ENCODE measurements around the gene MAN1A1.
"Not testable (repeated sequence)": the region's sequence is repeated elsewhere in the genome, so short reads cannot be mapped to it uniquely, and the experiment has no call there.

MAN1A1 gene

GRCh38 chr6:119349361-119350201 lies at the start of gene MAN1A1:
Gene MAN1A1, minus strand, starts transcription at chr6:119349761. Its CDS starts 696 bp downstream, at chr6:119349065.
- peak; percentile 83 for DNase-seq (ENCODE audit: low read depth)

DNA sequence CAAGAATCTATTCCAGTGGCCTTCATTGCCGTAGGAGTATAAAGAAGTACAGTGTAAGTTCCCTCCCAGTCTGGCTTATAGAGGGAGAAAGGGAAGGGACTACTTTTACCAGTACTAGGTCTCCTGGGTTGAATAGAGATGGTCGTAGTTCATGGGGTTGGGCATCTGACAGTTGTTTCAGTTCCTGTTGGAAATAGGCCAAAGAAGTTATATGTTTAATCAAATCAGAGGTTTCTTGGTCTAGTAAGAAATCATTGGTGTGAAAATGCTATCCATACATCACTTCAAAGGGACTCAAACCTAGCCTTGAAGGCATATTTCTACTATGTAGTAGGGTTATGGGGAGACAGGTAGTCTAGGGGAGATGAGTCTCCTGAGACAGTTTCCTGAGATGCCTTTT lies 45.6 kb upstream of the MAN1A1 start:
- no peak for DNase-seq (ENCODE audit: low read depth)

DNA sequence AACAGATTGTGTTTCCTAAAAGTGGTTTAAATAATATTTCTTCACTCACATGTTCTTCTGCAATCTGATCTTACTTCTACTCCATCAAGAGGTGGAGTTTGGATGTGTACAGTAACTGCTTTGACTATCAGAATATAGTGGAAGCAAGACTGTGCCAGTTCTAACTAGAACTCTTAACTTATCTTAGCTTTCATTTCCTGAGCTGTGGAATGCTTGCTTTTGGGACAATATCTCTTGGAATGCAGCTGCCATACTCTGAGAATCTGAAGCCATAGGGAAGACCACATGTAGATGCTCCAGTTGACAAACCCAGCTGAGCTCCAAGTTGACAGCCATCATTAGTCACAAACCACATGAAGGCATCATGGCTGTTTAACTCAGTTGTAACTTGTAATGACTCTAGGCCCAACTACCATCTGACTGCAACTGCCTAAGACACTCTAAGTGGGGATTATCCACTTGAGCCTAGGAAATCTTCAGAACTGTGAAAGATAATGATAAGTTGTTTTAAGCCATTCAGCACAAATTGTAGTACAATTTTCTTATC lies 40.8 kb upstream of the MAN1A1 start:
- no peak for DNase-seq (ENCODE audit: low read depth)

GRCh38 chr6:119385994-119386393 lies 36.4 kb upstream of the MAN1A1 start:
- DNase-seq (ENCODE audit: low read depth), result no peak

GRCh38 chr6:119384444-119384843 lies 34.9 kb upstream of the MAN1A1 start:
- DNase-seq (ENCODE audit: low read depth), result no peak

GRCh38 chr6:119379809-119380208 lies 30.2 kb upstream of the MAN1A1 start:
- DNase-seq (ENCODE audit: low read depth), result no peak

GRCh38 chr6:119377043-119377442 lies 27.5 kb upstream of the MAN1A1 start:
- DNase-seq (ENCODE audit: low read depth), result not testable (repeated sequence)

DNA sequence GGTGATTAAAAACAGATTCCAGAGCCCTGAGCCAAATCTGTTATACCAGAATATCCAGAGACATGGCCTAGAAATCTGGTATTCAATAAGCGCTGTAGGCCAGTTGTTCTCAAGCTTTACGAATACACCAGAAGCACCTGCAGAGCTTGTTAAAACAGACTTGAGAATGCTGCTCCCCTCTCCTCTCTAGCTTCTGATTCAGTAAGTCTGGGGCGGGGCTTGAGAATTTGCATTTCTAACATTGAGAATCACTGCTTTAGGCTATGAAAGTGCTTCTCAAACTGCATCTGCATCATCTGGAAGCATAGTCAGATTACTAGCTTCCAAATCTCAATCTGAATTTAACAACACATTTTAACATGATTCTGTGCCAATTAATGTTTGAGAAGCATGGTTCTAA lies 20.5 kb upstream of the MAN1A1 start:
- DNase-seq (ENCODE audit: low read depth), result no peak

- DNase-seq (ENCODE audit: low read depth), result no peak
These were observed 19.4 kb upstream of the MAN1A1 start for GRCh38 chr6:119368921-119369320.

DNA sequence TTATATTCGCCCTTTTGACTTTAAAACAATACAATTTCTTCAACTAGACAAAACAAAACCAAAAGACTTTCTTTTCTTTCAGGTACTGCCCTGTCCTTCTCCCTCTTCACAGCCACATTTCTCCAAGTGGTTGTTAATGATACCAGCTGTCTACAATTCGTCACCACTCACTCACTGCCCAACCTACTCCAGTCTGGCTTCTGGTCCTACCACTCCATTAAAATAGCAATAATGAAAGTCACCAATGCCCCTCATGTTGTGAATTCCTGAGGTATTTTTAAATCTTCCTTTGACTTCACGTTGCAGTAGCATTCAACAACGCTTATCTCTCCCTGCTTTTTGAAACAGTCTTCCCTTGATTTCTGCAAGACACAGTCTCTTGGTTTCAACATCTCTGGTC lies 11.6 kb upstream of the MAN1A1 start:
- no peak for DNase-seq (ENCODE audit: low read depth)

GRCh38 chr6:119360262-119360915 lies 10.8 kb upstream of the MAN1A1 start:
- no peak for DNase-seq (ENCODE audit: low read depth)

DNA sequence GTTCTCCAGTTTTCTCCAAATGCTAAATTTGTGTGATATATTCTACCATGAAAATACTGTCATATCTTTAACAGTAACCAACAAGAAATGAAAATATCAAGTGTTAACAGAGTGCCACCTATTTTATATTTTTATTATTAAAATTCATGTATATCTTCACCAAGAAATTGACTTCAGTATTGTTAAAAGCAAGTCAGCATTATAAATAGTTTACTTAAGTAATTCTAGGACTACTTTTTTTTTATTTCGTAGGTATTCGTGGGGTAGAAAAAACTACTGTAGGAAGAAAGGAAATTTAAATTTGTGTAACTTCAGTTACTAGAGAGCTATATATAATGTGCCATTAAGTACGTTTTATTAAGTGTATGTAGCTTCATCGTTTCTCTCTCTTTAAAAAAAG lies 6.3 kb upstream of the MAN1A1 start:
- DNase-seq (ENCODE audit: low read depth), result no peak

DNA sequence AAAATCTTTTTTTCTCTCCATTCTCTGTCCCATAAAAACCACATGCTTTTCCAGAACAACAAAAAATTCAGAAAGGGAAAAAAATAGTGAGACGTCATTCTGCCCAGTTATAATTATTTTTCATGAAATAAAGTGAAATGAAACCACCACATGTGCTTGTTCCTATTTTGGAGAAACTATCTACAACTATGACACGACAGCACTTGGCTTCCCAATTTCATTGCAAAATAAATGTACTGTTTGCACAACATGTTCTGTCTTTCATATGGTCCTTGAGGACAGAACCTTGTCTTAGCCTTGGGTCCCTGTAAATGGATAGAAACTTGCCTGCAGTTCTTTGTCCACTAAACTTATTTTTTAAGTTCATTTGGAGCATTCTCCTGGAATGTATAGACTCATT lies 5.6 kb upstream of the MAN1A1 start:
- no peak for DNase-seq (ENCODE audit: low read depth)

DNA sequence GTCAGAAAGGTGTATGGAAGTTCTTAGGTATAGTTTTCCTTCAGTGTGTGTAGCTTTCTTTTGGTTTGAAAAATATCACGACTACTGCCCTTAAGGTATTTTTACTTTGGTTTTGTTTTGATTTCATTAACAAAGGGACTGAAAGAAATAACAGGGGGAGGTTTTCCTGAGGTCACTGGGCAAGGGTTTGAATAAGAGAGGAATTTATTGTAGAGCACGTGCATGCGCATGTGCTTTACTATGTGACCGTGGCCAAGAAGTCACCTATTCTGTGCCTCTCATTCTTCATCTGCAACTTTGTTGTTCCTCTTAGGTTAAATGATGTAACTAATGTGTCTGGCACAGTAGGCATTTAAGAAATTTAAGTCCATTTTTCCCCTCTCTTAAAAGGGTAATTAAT lies 4.1 kb upstream of the MAN1A1 start:
- DNase-seq (ENCODE audit: low read depth), result no peak

GRCh38 chr6:119352001-119352400 lies 2.4 kb upstream of the MAN1A1 start:
- DNase-seq (ENCODE audit: low read depth), result no peak

GRCh38 chr6:119350952-119351372 lies 1.4 kb upstream of the MAN1A1 start:
- DNase-seq (ENCODE audit: low read depth), result no peak

DNA sequence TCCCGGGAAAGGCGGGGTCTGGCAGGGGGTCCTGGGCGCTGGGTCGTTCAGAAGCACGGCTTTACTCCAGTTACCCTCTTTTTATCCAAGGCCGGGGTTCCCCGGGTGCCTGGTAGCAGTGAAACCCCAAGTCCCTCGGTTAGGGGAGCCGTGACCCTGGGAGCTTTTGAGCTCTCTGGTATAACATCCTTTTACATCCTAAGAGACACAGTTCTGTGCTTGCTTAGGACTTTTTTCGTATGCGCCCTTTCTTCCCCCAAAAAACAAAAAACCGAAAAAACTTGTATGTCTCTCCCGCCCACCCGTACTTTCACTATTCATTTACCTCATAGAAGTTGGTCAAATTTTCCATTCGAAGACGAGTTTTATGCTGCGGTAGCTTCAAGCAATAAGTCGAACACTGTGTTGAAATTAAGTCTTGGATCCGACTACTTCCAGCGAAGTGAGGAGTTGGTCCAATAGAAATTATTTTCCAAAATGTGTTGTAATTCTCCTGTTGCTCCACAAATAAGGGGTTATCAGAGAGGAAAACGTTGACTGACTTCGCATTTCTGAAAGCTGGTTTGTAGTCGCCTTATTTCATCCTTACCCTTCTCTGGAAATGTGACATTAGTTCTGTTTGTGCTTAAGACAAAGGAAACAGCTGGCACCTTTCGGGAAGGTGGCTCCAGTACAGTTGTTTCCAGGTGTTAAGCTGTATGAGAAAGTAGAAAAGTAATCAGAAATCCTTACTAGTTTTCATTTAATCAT lies 816 bp upstream of the MAN1A1 start:
- no peak for DNase-seq (ENCODE audit: low read depth)

DNA sequence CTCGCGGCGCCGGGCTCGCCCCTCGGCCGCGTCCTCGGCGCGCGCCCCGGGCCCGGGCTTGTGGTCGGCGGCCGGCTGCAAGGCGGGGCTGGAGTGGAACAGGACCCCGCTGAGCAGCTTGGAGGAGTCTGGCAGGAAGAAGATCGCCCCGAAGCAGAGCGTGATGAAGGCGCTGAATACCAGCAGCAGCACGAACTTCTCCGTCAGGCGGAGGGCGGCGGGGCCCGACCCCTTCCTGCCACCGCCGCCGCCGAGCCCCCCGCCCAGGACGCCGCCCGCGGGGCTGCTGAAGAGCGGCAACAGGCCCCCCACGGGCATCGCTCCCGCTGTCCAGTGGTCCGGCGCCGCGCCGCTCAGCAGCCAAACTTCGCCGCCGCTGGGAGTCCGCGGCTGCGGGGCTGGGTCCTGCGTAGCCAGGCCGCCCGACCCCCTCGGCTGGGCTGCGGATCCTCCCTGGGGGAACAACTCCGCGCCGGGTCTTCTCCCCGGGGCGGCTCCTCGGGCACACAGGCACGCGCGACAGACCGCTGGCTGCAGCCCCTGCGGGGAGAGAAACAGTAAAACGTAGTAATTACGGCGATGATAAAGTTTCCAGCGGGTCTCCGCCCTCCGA lies 707 bp downstream of the MAN1A1 start:
- peak; percentile 8 for DNase-seq (ENCODE audit: low read depth)

DNA sequence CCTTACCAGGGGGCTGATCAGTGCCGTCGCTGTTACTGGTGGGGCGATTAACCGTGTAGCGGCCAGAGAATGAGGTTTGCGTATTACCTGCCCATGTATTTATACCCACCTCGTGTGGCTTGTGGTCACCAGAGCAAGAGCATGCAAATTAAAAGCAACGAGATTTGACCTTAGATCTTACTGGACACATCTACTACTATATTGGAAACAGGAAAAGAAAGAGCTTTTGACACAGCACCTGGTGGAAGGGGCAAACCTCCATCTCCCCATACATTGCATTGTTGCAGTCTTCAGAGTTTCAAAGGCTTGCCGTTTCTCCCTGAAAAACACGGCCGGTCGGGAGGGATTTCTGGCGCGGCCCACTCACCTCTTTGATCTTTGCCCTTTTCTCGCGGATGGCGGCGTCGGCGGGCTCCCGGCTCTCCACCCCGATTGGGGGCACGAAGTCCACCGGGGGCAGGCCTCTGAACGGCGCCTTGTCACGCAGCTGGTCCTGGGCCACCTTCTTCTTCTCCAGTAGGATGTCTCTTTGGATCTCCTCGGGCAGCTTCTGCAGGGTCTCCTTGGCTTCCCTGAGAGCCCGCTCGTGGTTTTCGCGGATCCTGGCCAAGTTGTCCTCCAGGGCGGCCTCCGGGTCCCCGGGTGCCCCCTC lies 1.3 kb downstream of the MAN1A1 start:
- peak; percentile 18 for DNase-seq (ENCODE audit: low read depth)

DNA sequence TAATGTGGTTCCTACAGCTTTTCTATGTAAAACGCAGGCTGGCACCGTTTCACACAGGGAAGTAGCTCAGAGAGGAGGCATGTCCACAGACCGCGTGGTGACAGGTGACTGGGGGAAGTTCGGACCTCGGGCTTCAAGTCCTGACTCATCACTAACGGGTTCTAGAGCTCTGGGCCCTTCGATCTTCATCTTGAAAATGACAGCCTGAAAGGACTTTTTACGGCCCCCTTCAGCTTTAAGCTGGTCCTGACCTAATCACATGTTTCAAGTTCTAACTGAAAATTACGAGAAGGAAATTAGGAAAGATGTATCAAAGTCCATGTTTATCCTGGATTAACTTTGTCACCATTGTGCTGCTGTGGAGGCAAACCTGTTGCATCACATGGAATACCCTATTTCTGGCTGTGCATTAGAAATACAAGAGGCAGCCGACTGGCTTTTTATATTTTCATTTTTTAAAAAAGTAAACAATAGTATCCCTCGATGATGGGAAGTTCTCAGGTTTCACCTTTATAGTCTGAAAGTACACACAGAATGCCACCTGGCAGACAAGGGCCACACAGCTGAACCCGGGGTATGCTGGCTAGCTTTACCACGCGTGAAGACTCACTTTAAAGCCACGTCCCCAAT lies 2.0 kb downstream of the MAN1A1 start:
- peak; percentile 2 for DNase-seq (ENCODE audit: low read depth)

- DNase-seq (ENCODE audit: low read depth), result no peak
These were observed 2.6 kb downstream of the MAN1A1 start for GRCh38 chr6:119346936-119347335.

Data from activated T-helper 1 cell treated with Interleukin-2 at 50 U/mL for 16 hours (primary cell).